IMR-90 (cell line): Measurements from ENCODE around the gene USP36. TPM values are rescaled to one million over a fixed set of nuclear protein-coding genes. Genes with fewer than 3 reads are reported as not detected.

Source experiments
- ATAC-seq: fragments of 200-7000 bp; cut with Tn5 transposase; 2 replicates; pipeline ENCODE4 v1.9.1; 2020; ENCODE audit warnings: low read depth, mild to moderate bottlenecking, moderate library complexity
- BruUV-seq: library from RNA; stranded (reverse); fragments of 400-500 nt; replicated peaks from 2 replicates; lab custom pipeline; 2021; lab: Mats Ljungman, UMichigan
- CTCF ChIA-PET: fragments of 300-600 bp; formaldehyde crosslinking; extraction: SDS; loops from one replicate; lab custom pipeline; 2021; ENCODE audit warnings: antibody characterized with exemption; lab: Yijun Ruan, JAX
- POLR2A ChIA-PET: fragments of 300-600 bp; sonication (Branson Sonifier 250); formaldehyde crosslinking; loops from one replicate; lab custom pipeline; 2022; ENCODE audit warnings: antibody characterized with exemption; ENCODE audit not compliant: unreplicated experiment; lab: Charles Lee
- DNase-seq: peaks from one replicate; pipeline ENCODE4 v3.0.0; 2013
- H2AFZ ChIP-seq: replicated peaks from 2 replicates; pipeline ENCODE3; 2013; ENCODE audit warnings: low read length, mild to moderate bottlenecking; ENCODE audit not compliant: poor library complexity
- H2AK5ac ChIP-seq: 2 replicates; pipeline ENCODE4 v1.6.1; 2013; ENCODE audit warnings: low read depth, low read length, inconsistent platforms
- H2AK9ac ChIP-seq: replicated peaks from 2 replicates; pipeline ENCODE3; 2013; ENCODE audit warnings: mild to moderate bottlenecking, low read depth, low read length, moderate library complexity; ENCODE audit not compliant: poor library complexity
- H2BK120ac ChIP-seq: 2 replicates; pipeline ENCODE4 v1.6.1; 2013; ENCODE audit warnings: low read depth, low read length, inconsistent platforms
- H2BK15ac ChIP-seq: 3 replicates; pipeline ENCODE4 v1.6.1; 2013; ENCODE audit warnings: low read depth, low read length, inconsistent platforms
- H2BK20ac ChIP-seq: 2 replicates; pipeline ENCODE4 v1.6.1; 2013; ENCODE audit warnings: low read depth, mild to moderate bottlenecking, inconsistent platforms, low read length, moderate library complexity
- H2BK5ac ChIP-seq: 2 replicates; pipeline ENCODE4 v1.6.1; 2013; ENCODE audit warnings: mild to moderate bottlenecking, low read depth, low read length, inconsistent platforms; ENCODE audit not compliant: poor library complexity, severe bottlenecking
- H3K14ac ChIP-seq: replicated peaks from 2 replicates; pipeline ENCODE4 v1.6.1; 2013; ENCODE audit warnings: low read depth, low read length, inconsistent platforms
- H3K18ac ChIP-seq: 2 replicates; pipeline ENCODE4 v1.6.1; 2013; ENCODE audit warnings: low read depth, low read length, control low read depth
- H3K23ac ChIP-seq: 2 replicates; pipeline ENCODE4 v1.6.1; 2013; ENCODE audit warnings: low read depth, low read length, inconsistent platforms
- H3K27ac ChIP-seq: 2 replicates; pipeline ENCODE4 v1.5.1; 2013; ENCODE audit warnings: mild to moderate bottlenecking, control low read depth, low read length; ENCODE audit not compliant: insufficient read depth
- H3K27me3 ChIP-seq: 2 replicates; pipeline ENCODE4 v1.6.1; 2013; ENCODE audit warnings: low read length; ENCODE audit not compliant: control insufficient read depth, insufficient read depth
- H3K36me3 ChIP-seq: 2 replicates; pipeline ENCODE4 v1.6.1; 2013; ENCODE audit warnings: low read length, mixed read lengths; ENCODE audit not compliant: control insufficient read depth, insufficient read depth
- H3K4ac ChIP-seq: 2 replicates; pipeline ENCODE4 v1.6.1; 2013; ENCODE audit warnings: low read depth, low read length, inconsistent platforms
- H3K4me1 ChIP-seq: 2 replicates; pipeline ENCODE4 v1.6.1; 2013; ENCODE audit warnings: low read length, mixed read lengths; ENCODE audit not compliant: control insufficient read depth, insufficient read depth
- H3K4me2 ChIP-seq: 2 replicates; pipeline ENCODE4 v1.6.1; 2013; ENCODE audit warnings: low read depth, mild to moderate bottlenecking, control low read depth, low read length, moderate library complexity
- H3K4me3 ChIP-seq: 2 replicates; pipeline ENCODE4 v1.5.1; 2013; ENCODE audit warnings: low read depth, mild to moderate bottlenecking, control low read depth, low read length, moderate library complexity; ENCODE audit not compliant: insufficient read depth
- H3K56ac ChIP-seq: 2 replicates; pipeline ENCODE4 v1.6.1; 2013; ENCODE audit warnings: low read length, inconsistent platforms; ENCODE audit not compliant: insufficient read depth; ENCODE audit errors: extremely low read depth
- H3K79me1 ChIP-seq, 2 experiments: 2 replicates each; pipeline ENCODE4 v1.6.1; 2013; ENCODE audit warnings: low read length in 2 of 2, inconsistent platforms in 1 of 2, low read depth in 1 of 2
- H3K9ac ChIP-seq: 2 replicates; pipeline ENCODE4 v1.6.1; 2013; ENCODE audit warnings: low read depth, low read length, control low read depth
- H3K9me1 ChIP-seq: 2 replicates; pipeline ENCODE4 v1.6.1; 2013; ENCODE audit warnings: low read length, inconsistent platforms; ENCODE audit not compliant: insufficient read depth
- H3K9me3 ChIP-seq: 2 replicates; pipeline ENCODE4 v1.6.1; 2013; ENCODE audit warnings: low read length; ENCODE audit not compliant: control insufficient read depth, insufficient read depth
- H4K20me1 ChIP-seq: 2 replicates; pipeline ENCODE4 v1.6.1; 2013; ENCODE audit warnings: low read length, inconsistent platforms; ENCODE audit not compliant: insufficient read depth
- H4K5ac ChIP-seq: 2 replicates; pipeline ENCODE4 v1.6.1; 2013; ENCODE audit warnings: mild to moderate bottlenecking, low read depth, low read length, control low read depth
- H4K8ac ChIP-seq, 2 experiments: 2 replicates each; pipeline ENCODE4 v1.6.1; 2013; ENCODE audit warnings: low read depth in 2 of 2, low read length in 2 of 2, control low read depth in 1 of 2, inconsistent platforms in 1 of 2
- H4K91ac ChIP-seq: 2 replicates; pipeline ENCODE4 v1.6.1; 2013; ENCODE audit warnings: low read depth, low read length, inconsistent platforms; ENCODE audit not compliant: insufficient read depth
- CEBPB ChIP-seq: IDR thresholded peaks from 2 replicates; pipeline ENCODE4 v1.6.1; 2012; ENCODE audit warnings: low read depth, low read length, improper control_type of control experiment
- CHD1 ChIP-seq: IDR thresholded peaks from 2 replicates; pipeline ENCODE4 v1.6.1; 2012; ENCODE audit warnings: low read depth, low read length, improper control_type of control experiment
- MAFK ChIP-seq: IDR thresholded peaks from 2 replicates; pipeline ENCODE4 v1.6.1; 2012; ENCODE audit warnings: low read depth, low read length, improper control_type of control experiment
- MAZ ChIP-seq: IDR thresholded peaks from 2 replicates; pipeline ENCODE4 v1.6.1; 2012; ENCODE audit warnings: low read depth, mild to moderate bottlenecking, low read length, improper control_type of control experiment, moderate library complexity, borderline replicate concordance
- NFE2L2 ChIP-seq: fragments of 150-350 bp; IDR thresholded peaks from 2 replicates; pipeline ENCODE4 v1.6.1; 2016; ENCODE audit warnings: low read depth, mild to moderate bottlenecking, low read length
- RAD21 ChIP-seq: IDR thresholded peaks from 2 replicates; pipeline ENCODE4 v1.6.1; 2012; ENCODE audit warnings: low read length, improper control_type of control experiment
- RCOR1 ChIP-seq: IDR thresholded peaks from 2 replicates; pipeline ENCODE4 v1.6.1; 2012; ENCODE audit warnings: mild to moderate bottlenecking, low read length, improper control_type of control experiment; ENCODE audit not compliant: insufficient replicate concordance
- RFX5 ChIP-seq: IDR thresholded peaks from 2 replicates; pipeline ENCODE4 v1.8.0; 2012; ENCODE audit warnings: low read depth, mild to moderate bottlenecking, low read length, moderate library complexity
- SMC3 ChIP-seq: fragments of 150-350 bp; IDR thresholded peaks from 2 replicates; pipeline ENCODE4 v1.6.1; 2016; ENCODE audit warnings: low read depth, mild to moderate bottlenecking, antibody characterized with exemption, low read length, moderate library complexity
- USF2 ChIP-seq: fragments of 150-350 bp; IDR thresholded peaks from 2 replicates; pipeline ENCODE4 v1.6.1; 2017; ENCODE audit warnings: mild to moderate bottlenecking, antibody characterized with exemption, low read length, low read depth
- WGBS, 2 experiments: methylation state at CpG; one replicate each; pipeline versions ENCODE4 v1.1.5 to v1.1.7; 2013; ENCODE audit warnings: missing lambda C conversion rate in 2 of 2; ENCODE audit not compliant: insufficient read length in 1 of 2; ENCODE audit errors: extremely low coverage in 2 of 2; 5-methylcytosine and 5-hydroxymethylcytosine counted together
- dilution Hi-C: fragments of 300-500 bp; cut with HindIII; formaldehyde crosslinking; loops from one replicate; pipeline ENCODE4 v1.14.3; 2018; ENCODE audit warnings: low sequenced_read_pairs; ENCODE audit not compliant: unreplicated experiment
- in situ Hi-C: fragments of 300-500 bp; cut with MboI; formaldehyde crosslinking; loops from 3 replicates; pipeline ENCODE4 v1.14.3; 2019; ENCODE audit warnings: low sequenced_read_pairs, inconsistent platforms, mixed read lengths
- intact Hi-C: fragments of 100-400 bp; cut with micrococcal nuclease; formaldehyde crosslinking; loops from 2 replicates; pipeline ENCODE4 v1.10.0; 2022
- polyA plus RNA-seq, 3 experiments: library from polyadenylated mRNA; depleted of rRNA; stranded (reverse); fragments of >200 nt; gene quantifications; 2 replicates each; pipeline ENCODE4 v1.2.3, GENCODE V29; 2012; ENCODE audit warnings: low replicate concordance in 1 of 3
- total RNA-seq: library from RNA; depleted of rRNA; stranded (reverse); fragments of >200 nt; gene quantifications from 2 replicates; pipeline ENCODE4 v1.2.3, GENCODE V29; 2012
- TF ChIP-seq, protein P1 (sequence below): conservative IDR thresholded peaks from 2 replicates; pipeline ENCODE4 v1.5.1; 2012; ENCODE audit warnings: mild to moderate bottlenecking, low read depth, low read length, improper control_type of control experiment

Gene USP36
- total and polyA plus RNA-seq, 2 of the 4 experiments (the other 2 are of a cell fraction): 30.6 to 38.3 TPM

DNA sequence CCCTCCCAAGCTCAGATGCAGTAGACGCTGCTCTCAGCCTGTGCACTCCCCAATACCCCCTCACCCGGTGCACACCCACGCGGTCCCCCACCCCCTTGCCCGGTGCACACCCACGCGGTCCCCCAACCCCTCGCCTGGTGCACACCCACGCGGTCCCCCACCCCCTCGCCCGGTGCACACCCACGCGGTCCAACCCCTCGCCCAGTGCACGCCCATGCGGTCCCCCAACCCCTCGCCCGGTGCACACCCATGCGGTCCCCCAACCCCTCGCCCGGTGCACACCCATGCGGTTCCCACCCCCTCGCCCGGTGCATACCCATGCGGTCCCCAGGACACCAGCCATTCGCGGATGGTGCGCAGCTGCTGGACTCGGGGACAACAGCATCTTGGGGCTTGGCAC is 38.6 kb downstream of the USP36 start:
- ChIA-PET CTCF (no interaction called here), POLR2A (interaction anchor here (0.7 kb wide), 1 partner anchor 16 kb away, joined by 3 read pairs; no protein-coding TSS in a partner anchor)
- no peak overlapping the region for H3K4ac ChIP-seq
- H3K36me3 ChIP-seq: peaks cover 68% of the 10 kb centered on the region
- H3K79me1 ChIP-seq: peaks cover 19 to 67% of the 10 kb centered on the region in 2 experiments
- DNase-seq: no peak
- no peak overlapping the region for H4K5ac ChIP-seq
- H3K18ac ChIP-seq: no peak overlapping the region
- H3K9ac ChIP-seq: no peak overlapping the region
- ATAC-seq: no peak
- H3K27ac ChIP-seq: no peak overlapping the region
- no peak overlapping the region for H3K4me2 ChIP-seq
- in situ Hi-C loops (no loop called here), intact Hi-C loops (no loop called here), dilution Hi-C loops (no loop called here)
- no peak overlapping the region for H3K4me3 ChIP-seq
- H3K14ac ChIP-seq: no peak overlapping the region
- no peak overlapping the region for H2AK5ac ChIP-seq
- H3K4me1 ChIP-seq: peaks cover 2% of the 10 kb centered on the region; the same call in 1 of the 2 replicates
- H4K91ac ChIP-seq: no peak overlapping the region
- no peak overlapping the region for H2AFZ ChIP-seq
- no peak overlapping the region for H2AK9ac ChIP-seq
- H2BK5ac ChIP-seq: no peak overlapping the region
- H2BK20ac ChIP-seq: no peak overlapping the region
- WGBS, 2 experiments: 81% methylated on average over 10 of the region's 30 CpGs; no CpG with 5 or more reads in 1 of the 2 experiments
- no peak overlapping the region for H2BK120ac ChIP-seq
- H4K8ac ChIP-seq: no peak overlapping the region
- no peaks in the 10 kb centered on the region for H3K9me3 ChIP-seq
- TF ChIP-seq RCOR1 (no peak), RAD21 (no peak), MAZ (no peak), NFE2L2 (no peak), CEBPB (no peak), USF2 (no peak), RFX5 (no peak), CHD1 (no peak), SMC3 (no peak), MAFK (no peak)
- TF ChIP-seq, protein P1, sequence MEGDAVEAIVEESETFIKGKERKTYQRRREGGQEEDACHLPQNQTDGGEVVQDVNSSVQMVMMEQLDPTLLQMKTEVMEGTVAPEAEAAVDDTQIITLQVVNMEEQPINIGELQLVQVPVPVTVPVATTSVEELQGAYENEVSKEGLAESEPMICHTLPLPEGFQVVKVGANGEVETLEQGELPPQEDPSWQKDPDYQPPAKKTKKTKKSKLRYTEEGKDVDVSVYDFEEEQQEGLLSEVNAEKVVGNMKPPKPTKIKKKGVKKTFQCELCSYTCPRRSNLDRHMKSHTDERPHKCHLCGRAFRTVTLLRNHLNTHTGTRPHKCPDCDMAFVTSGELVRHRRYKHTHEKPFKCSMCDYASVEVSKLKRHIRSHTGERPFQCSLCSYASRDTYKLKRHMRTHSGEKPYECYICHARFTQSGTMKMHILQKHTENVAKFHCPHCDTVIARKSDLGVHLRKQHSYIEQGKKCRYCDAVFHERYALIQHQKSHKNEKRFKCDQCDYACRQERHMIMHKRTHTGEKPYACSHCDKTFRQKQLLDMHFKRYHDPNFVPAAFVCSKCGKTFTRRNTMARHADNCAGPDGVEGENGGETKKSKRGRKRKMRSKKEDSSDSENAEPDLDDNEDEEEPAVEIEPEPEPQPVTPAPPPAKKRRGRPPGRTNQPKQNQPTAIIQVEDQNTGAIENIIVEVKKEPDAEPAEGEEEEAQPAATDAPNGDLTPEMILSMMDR: no peak
- H3K9me1 ChIP-seq: peaks cover 15% of the 10 kb centered on the region; the same call in 1 of the 2 replicates
- H3K23ac ChIP-seq: no peak overlapping the region
- peaks cover 29% of the 10 kb centered on the region for H4K20me1 ChIP-seq
- no peak overlapping the region for H2BK15ac ChIP-seq
- no peak overlapping the region for H3K56ac ChIP-seq
- no peaks in the 10 kb centered on the region for H3K27me3 ChIP-seq
- no TSS peak for BruUV-seq
